ENCODE data around the gene GALNT12.

Gene GALNT12

GRCh38 chr9:98808875-98809274 is 1.4 kb downstream of the GALNT12 start:
- H3K4me2 ChIP-seq (ENCODE audit: low read length): peak overlapping the region; percentile 97
- no peaks in the 10 kb centered on the region for H3K79me2 ChIP-seq (ENCODE audit: low read length)
- H3K9ac ChIP-seq (ENCODE audit: low read length): no peak overlapping the region
- H3K9me3 ChIP-seq (ENCODE audit: insufficient read depth, low read length): no peaks in the 10 kb centered on the region
- TF ChIP-seq, protein P1, sequence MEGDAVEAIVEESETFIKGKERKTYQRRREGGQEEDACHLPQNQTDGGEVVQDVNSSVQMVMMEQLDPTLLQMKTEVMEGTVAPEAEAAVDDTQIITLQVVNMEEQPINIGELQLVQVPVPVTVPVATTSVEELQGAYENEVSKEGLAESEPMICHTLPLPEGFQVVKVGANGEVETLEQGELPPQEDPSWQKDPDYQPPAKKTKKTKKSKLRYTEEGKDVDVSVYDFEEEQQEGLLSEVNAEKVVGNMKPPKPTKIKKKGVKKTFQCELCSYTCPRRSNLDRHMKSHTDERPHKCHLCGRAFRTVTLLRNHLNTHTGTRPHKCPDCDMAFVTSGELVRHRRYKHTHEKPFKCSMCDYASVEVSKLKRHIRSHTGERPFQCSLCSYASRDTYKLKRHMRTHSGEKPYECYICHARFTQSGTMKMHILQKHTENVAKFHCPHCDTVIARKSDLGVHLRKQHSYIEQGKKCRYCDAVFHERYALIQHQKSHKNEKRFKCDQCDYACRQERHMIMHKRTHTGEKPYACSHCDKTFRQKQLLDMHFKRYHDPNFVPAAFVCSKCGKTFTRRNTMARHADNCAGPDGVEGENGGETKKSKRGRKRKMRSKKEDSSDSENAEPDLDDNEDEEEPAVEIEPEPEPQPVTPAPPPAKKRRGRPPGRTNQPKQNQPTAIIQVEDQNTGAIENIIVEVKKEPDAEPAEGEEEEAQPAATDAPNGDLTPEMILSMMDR (IDR thresholded peaks at IDR 0.05; ENCODE audit: low read depth, low read length): no peak
- no peak for TF ChIP-seq EZH2phosphoT487 (IDR thresholded peaks at IDR 0.05; ENCODE audit: low read depth)
- peaks cover 30% of the 10 kb centered on the region for H3K4me1 ChIP-seq (ENCODE audit: low read length)
- H4K20me1 ChIP-seq (ENCODE audit: insufficient read depth, low read length): no peaks in the 10 kb centered on the region
- H3K4me3 ChIP-seq (ENCODE audit: low read length): peak overlapping the region; percentile 98; the same call in 1 of the 2 replicates
- no peaks in the 10 kb centered on the region for H3K36me3 ChIP-seq (replicated peaks; ENCODE audit: low read depth, low read length)
- no peak overlapping the region for H3K27ac ChIP-seq (ENCODE audit: low read length)
- peaks cover 23% of the 10 kb centered on the region for H3K27me3 ChIP-seq (ENCODE audit: low read depth, low read length)
- no peak overlapping the region for H2AFZ ChIP-seq (ENCODE audit: low read depth, low read length)

DNA sequence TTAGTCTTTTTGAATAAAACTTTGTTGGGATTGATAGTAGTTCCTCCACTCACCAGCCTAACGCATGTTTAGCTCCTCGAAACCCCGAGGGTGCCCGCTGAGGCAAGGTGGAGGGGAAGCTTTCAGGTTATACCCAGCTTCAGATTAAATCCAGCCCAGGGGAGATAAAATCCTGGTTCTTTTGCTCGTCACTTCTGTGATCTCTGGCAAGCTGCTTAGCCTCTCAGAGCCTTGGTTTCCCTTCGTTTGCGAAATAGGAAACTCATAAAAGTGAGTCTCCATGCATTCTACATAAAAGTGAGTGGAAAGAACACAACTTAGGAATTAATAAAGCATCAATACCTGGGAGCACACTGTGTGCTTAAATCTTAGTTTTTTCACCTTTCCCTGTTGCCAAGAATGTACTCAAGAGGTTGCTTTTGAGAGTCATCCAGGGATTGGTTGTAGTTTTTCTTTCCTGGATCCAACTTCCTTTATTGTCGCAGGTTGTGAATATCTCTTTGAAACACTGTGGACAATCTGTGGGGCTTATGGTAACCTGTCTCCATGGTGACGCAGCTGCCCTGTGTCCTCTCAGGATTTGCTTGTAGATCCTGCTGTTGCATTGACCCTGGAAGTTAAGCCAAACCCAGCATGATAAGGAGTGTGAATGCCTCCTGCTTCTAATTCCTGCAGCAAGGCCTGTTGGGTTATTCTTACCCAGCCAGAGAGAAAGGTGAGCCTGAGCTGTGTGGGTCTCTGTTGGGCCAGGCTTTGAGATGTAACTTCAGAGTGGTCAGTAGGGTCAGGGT is 2.0 kb downstream of the GALNT12 start:
- Histone ChIP-seq H4K20me1 (ENCODE audit: insufficient read depth, low read length) (no peaks in the 10 kb centered on the region), H3K4me3 (ENCODE audit: low read length) (no peak overlapping the region), H3K27ac (ENCODE audit: low read length) (no peak overlapping the region), H3K27me3 (ENCODE audit: low read depth, low read length) (peaks cover 17% of the 10 kb centered on the region), H3K9ac (ENCODE audit: low read length) (no peak overlapping the region), H3K36me3 (replicated peaks; ENCODE audit: low read depth, low read length) (no peaks in the 10 kb centered on the region), H3K4me1 (ENCODE audit: low read length) (peaks cover 30% of the 10 kb centered on the region), H3K4me2 (ENCODE audit: low read length) (no peak overlapping the region), H3K9me3 (ENCODE audit: insufficient read depth, low read length) (no peaks in the 10 kb centered on the region), H3K79me2 (ENCODE audit: low read length) (no peaks in the 10 kb centered on the region), H2AFZ (ENCODE audit: low read depth, low read length) (no peak overlapping the region)
- TF ChIP-seq, protein P1 (IDR thresholded peaks at IDR 0.05; ENCODE audit: low read depth, low read length): no peak
- no peak for TF ChIP-seq EZH2phosphoT487 (IDR thresholded peaks at IDR 0.05; ENCODE audit: low read depth)

DNA sequence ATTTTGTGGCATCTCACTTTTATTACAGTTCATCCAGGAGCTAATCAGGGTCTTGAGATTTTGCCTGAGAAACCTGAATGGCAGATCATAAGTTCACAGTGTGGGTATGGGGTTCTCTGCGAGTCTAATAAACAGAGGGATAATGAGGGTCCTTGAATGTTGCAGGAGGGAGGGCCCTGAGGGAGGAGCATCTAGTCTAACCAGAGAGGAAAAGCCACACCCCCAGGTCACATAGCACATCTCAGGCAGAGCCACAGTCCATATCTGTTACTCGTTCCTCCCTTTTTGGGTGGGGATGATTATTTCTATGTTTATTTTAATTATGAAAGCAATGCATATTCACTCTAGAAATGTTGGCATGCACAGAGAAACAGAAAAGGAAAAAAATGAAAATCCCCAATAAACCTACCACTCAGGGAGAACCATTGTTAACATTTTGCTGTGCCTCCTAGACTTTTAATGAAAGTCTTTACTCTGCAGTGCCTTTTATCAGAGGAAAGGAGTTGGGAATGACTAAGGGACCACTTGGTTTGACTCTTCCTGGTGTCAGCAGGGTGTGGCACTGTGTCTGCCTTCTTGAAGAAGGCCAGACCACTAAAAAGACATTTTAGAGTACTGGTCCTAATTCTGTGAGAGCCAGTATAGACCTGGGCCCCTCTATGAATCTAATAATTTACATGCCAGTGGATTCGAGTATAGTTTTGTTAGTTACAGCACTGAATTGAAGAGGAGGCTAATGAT is 2.8 kb downstream of the GALNT12 start:
- H3K9me3 ChIP-seq (ENCODE audit: insufficient read depth, low read length): no peaks in the 10 kb centered on the region
- H3K4me1 ChIP-seq (ENCODE audit: low read length): peaks cover 30% of the 10 kb centered on the region
- H3K79me2 ChIP-seq (ENCODE audit: low read length): no peaks in the 10 kb centered on the region
- TF ChIP-seq EZH2phosphoT487 (IDR thresholded peaks at IDR 0.05; ENCODE audit: low read depth): no peak
- TF ChIP-seq, protein P1 (IDR thresholded peaks at IDR 0.05; ENCODE audit: low read depth, low read length): no peak
- H3K4me3 ChIP-seq (ENCODE audit: low read length): no peak overlapping the region
- no peak overlapping the region for H3K4me2 ChIP-seq (ENCODE audit: low read length)
- no peak overlapping the region for H2AFZ ChIP-seq (ENCODE audit: low read depth, low read length)
- H3K27me3 ChIP-seq (ENCODE audit: low read depth, low read length): peaks cover 10% of the 10 kb centered on the region
- no peaks in the 10 kb centered on the region for H4K20me1 ChIP-seq (ENCODE audit: insufficient read depth, low read length)
- H3K9ac ChIP-seq (ENCODE audit: low read length): no peak overlapping the region
- no peak overlapping the region for H3K27ac ChIP-seq (ENCODE audit: low read length)
- no peaks in the 10 kb centered on the region for H3K36me3 ChIP-seq (replicated peaks; ENCODE audit: low read depth, low read length)

- H4K20me1 ChIP-seq (ENCODE audit: insufficient read depth, low read length): no peaks in the 10 kb centered on the region
- no peak for TF ChIP-seq EZH2phosphoT487 (IDR thresholded peaks at IDR 0.05; ENCODE audit: low read depth)
- TF ChIP-seq, protein P1 (IDR thresholded peaks at IDR 0.05; ENCODE audit: low read depth, low read length): no peak
- H3K9ac ChIP-seq (ENCODE audit: low read length): no peak overlapping the region
Observed at GRCh38 chr9:98811051-98811650, 3.7 kb downstream of the GALNT12 start.

More at GRCh38 chr9:98811051-98811650, 3.7 kb downstream of the GALNT12 start:
- Histone ChIP-seq H3K36me3 (replicated peaks; ENCODE audit: low read depth, low read length) (no peaks in the 10 kb centered on the region), H2AFZ (ENCODE audit: low read depth, low read length) (no peak overlapping the region), H3K4me3 (ENCODE audit: low read length) (0 out of 2 replicates have a peak overlapping the region, but pooled peaks have one; percentile 15), H3K4me1 (ENCODE audit: low read length) (peaks cover 30% of the 10 kb centered on the region), H3K27ac (ENCODE audit: low read length) (no peak overlapping the region), H3K4me2 (ENCODE audit: low read length) (peak overlapping the region; percentile 67), H3K9me3 (ENCODE audit: insufficient read depth, low read length) (no peaks in the 10 kb centered on the region), H3K79me2 (ENCODE audit: low read length) (no peaks in the 10 kb centered on the region), H3K27me3 (ENCODE audit: low read depth, low read length) (peaks cover 1% of the 10 kb centered on the region; the same call in 1 of the 2 replicates)
